ENCODE data around the gene LRRC28.
"Not testable (repeated sequence)": the region's sequence is repeated elsewhere in the genome, so short reads cannot be mapped to it uniquely, and the experiment has no call there.

LRRC28 gene

DNA sequence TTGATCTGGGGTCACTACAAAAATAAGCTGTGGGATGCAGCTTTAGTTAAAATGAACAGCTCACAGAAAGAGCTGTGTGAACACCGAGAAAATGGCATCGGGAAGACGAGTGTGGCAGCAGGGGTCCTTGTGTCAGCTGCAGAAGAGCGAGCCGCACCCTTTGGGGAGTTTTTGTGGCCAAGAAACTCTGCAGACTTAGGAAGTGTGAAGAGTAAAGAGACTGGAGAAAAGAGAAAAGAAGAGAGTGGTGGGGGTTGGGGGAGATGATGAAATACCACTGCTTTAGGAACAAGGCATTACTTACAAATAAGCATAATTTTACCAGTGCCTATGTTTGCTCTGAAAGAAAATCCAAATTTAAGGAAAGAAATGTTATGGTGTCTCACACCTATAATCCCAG lies 147.8 kb downstream of the LRRC28 start:
- no peak for DNase-seq (ENCODE audit: low spot score)

DNA sequence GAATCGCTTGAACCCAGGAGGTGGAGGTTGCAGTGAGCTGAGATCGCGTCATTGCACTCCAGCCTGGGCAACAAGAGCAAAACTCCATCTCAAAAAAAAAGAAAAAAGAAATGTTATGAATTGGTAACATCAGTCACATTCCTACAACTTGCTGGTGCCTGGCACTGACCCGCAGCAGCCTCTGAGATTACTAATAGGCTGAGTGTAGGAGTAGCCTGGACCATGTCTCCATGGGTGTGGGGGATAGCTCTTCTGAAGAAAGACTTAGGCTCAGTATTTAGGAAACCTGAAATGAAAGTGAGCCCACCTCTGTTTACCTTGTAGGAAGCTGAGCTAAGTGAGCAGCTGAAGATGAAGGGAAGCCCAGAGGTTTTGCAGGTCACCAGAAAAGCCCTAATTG lies 148.3 kb downstream of the LRRC28 start:
- DNase-seq (ENCODE audit: low spot score): no peak

DNA sequence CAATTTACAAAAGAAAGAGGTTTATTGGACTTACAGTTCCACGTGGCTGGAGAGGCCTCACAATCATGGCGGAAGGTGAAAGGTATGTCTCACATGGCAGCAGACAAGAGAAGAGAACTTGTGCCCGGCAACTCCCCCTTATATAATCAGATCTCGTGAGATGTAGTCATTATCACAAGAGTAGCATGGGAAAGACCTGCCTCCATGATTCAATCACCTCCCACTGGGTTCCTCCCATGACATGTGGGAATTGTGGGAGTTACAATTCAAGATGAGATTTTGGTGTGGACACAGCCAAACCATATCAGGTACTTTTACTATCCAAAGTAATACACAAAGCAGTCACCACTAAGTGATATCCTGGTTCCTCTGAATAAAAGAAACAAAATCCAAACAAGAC lies 149.9 kb downstream of the LRRC28 start:
- DNase-seq (ENCODE audit: low spot score): not testable (repeated sequence)

DNA sequence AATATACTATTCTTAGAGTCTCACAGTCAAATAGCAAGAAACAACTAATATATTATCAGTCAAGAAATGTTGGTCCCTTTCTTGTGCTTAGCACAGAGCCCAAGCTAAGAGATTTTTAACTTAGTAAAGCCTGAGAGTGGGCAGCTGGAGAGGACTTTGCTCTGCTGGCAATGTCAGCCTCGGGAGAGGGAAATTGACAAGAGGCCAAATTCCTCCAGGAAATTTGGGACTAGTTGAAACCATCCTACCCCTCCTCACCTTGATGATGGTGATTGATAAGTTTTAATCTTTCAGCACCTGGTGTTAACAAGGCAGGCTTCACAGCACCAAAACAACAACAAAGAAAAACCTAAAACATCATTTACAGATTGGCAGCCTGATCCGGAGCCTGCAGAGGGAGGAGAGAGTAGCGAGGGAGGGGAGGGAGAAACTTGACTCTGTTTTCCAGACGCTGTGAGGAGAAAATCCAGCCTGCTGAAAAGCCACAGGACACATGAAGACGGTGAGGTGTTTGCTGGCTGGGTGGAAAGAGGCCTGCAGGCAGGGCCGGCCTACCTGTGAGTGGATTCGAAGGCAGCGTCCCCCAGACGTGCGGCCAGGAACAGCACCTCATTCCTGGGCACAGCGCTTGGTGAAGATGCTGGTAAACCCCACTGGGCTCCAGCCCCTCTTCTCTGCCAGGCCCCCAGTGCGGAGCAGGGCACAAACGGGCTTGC lies 150.9 kb downstream of the LRRC28 start:
- no peak for DNase-seq (ENCODE audit: low spot score)

DNA sequence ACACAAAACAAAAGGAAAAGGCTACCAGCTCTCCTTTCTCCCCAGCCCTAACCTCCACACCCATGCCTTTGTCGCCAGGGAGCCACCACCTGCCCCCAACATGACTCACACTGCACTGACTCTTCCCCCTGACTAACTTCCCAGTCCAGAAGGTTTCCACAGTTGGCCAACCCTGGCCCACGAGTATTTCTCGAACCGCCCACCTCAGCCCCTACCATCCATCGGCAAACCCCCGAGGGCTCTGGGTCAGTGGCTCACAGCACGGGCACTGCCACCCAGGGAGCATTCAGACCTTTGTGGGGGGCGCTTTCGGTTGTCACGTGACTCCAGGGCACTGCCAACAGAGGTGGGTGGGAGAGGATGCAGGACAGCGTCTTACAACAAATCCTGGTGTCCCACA lies 152.3 kb downstream of the LRRC28 start:
- DNase-seq (ENCODE audit: low spot score): no peak

DNA sequence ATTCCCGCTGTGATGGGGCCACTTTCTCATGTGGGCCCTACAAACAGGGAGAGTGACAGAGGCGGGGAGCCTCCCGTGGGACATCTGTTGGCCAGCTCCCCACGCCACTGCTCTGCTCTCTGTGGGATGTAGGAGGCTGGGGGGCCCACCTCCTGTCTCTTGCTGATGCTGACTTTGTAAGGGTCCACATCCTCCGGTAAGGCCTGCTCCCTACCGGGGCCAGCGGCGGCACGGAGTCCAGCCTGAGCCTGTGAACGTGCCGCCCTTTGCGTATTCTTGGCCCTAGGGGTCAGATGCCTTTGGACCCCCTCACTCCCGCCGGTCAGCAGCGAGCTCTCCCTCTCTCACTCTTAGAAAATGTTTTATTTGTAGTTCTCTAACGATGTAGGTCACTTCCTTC lies 153.2 kb downstream of the LRRC28 start:
- DNase-seq (ENCODE audit: low spot score): no peak

DNA sequence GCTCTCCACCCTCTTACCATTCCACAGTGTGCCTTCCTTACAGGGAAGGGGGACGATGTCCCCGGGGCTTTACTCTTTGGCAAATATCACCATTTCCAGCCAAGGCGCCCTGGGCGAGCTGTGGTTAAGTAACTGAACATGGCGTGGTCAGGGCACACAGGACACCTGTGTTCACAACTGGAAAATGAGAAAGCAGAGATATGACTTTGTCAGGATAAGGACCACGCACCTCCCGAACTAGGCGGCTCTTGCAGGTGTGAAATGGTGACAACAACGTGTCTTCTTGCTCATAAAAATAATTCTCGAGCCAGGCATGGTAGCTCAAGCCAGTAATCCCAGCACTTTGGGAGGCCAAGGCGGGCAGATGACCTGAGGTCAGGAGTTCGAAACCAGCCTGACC lies 154.8 kb downstream of the LRRC28 start:
- no peak for DNase-seq (ENCODE audit: low spot score)

DNA sequence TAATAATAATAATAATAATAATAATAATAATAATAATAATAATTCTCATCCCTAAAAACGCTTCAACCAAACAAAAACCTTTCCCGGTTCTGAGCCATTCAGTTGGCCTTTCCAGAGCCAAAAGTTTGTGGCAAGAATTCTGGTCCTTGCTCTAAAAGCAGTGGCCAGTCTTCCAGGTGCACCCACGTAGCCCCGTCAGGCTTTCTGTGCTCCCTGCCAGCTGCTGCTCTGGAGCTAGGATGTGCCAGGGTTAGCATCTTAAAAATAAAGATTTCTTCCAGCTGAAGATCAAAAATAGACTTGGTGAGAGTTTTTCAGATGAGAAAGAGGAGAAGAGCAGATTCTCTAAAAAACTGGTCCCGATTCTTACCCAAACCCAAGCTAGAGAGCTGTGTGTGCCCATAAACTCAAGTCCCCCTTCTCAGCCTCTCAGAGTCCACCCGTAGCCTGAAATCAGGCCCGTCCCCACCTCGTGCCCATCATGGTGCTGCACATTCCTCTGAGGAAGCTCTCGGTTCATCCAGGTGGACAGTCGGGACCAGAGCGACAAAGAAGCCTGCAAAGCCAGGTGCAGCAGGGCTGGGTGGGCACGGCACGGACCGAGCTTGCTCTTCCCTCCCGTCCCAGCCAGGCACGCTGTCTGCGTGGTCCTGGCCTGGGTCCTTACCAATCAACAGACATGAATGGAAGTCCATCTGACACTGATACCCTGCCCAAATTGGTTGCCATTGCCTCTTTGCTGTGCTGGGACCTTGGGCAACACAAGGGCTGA lies 155.6 kb downstream of the LRRC28 start:
- no peak for DNase-seq (ENCODE audit: low spot score)

DNA sequence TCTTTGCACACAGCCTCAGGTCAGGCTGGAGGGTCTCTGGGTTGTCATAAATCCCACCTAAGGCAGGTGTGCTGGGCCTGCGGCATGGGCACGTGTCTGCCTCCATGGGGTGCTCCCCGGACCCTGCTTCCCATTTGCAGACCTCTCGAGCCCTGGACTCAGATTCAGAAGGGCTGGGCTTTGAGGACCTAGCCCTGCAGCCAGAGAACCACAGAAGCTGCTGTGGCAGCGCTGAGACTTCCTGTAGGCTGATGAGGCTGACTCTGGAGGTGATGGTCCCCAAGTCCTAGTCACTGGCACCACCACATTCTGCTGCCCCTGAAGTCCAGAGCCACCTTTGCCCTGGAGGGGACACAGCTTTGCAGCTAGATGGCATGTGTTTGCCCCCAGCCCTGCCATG lies 156.4 kb downstream of the LRRC28 start:
- no peak for DNase-seq (ENCODE audit: low spot score)

DNA sequence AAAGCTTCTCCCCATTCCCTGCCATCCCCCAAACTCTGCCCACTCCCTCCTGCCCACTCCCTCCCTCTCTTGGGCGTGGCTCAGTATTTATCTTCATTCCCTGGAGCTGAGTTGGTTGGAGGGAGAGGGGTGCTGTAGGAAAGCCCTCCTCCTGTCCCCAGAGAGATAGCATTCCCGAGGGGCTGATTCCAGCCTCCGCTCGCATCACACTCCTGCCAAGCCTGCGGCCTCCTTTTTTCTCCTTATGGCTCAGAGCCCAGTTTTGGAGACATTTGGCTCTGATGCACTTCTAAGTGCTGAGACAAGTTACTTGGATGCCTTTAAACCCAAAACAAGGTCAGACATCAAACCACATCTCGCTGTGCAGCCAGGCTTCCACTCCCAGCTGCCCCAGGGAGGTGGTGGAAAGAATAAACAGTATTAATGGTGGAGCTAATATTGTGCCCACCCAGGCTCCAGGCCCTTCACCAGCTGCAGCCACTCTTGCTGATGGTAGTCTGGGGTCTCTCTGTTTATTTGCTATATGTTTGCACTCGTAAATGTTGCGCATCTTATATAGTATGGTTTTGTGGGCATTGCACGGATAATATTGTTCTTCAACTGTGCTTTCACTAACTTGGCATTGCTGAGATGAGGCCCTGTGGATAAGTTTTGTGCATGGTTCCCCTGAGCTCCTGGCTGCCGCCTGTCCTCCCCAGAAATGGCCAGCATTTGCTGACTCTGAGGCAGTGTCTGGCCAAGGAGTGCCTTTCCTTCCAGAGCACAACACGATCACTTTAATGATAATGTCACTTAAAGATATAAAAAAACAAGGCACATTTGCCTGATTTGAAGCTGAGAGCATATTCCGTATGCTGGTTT lies 157.2 kb downstream of the LRRC28 start:
- no peak for DNase-seq (ENCODE audit: low spot score)

DNA sequence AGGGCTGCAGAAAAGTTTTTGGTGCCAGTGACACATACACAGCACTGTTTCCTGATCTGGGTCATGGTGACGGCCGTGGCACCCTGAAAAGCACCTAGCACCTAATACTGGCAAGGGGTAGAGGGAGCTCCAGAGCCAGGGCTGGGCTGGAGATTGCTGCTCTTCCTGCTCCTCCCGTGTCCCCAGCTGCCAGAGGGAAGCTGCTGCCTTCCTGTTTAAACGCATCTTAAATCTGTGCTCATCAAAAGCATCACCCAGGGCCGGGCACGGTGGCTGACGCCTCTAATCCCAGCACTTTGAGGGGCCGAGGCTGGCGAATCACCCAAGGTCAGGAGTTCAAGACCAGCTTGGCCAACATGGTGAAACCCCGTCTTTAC lies 157.8 kb downstream of the LRRC28 start:
- no peak for DNase-seq (ENCODE audit: low spot score)

DNA sequence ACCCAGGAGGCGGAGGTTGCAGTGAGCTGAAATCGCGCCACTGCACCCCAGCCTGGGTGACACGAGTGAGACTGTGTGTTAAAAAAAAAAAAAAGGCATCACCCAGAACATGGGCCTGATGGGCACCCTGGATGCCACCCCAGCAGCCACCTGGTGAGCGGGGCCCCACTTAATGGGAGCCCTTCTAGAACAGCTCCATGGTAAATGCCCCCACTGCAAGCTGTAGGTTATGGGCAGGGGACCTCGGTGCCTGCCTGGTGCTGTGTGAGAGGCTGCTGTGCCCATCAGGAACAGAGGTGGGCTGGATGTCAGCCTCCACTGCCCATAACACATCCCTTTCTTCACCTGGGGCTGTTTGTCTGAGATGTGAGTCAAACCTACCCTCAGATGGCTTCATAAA lies 158.3 kb downstream of the LRRC28 start:
- DNase-seq (ENCODE audit: low spot score): no peak

DNA sequence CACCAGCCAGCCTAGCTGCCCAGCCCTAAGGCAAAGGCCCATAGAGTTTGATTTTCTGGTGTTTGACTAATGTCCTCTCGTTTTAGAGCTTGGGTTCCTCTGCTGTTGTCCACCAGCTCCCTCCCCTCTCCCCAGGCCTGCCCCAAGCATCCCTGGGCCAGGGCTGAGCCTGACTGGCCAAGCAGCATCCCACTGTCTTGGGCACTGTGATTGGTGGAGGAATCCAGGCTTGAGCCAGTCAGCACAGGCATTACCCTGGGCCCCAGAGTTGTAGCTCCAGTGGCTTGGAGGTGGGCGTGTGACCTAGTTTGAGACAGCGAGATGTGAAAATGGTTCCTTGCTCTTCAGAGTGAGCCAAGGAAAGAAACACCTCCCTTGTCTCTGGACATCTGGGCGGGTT lies 159.2 kb downstream of the LRRC28 start:
- DNase-seq (ENCODE audit: low spot score): no peak

DNA sequence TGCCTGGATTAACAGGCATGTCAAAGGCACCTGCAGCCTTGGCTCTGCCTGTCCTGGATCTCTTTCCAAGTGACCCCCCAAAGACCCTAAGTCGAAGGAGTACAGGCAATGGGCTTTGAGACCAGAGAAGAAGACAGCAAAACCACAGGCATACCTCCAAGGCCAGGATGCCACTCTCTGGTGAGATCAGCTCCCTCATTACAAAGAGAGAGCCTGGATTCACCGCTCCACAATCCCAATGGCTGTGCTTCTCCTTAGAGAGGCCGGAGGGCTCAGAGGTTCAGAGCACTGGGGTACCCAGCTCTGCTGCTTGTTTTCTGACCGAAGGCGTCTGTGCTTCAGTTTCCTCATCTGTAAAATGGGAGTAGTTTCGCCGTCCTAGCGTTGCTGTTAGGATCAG lies 160.0 kb downstream of the LRRC28 start:
- no peak for DNase-seq (ENCODE audit: low spot score)

DNA sequence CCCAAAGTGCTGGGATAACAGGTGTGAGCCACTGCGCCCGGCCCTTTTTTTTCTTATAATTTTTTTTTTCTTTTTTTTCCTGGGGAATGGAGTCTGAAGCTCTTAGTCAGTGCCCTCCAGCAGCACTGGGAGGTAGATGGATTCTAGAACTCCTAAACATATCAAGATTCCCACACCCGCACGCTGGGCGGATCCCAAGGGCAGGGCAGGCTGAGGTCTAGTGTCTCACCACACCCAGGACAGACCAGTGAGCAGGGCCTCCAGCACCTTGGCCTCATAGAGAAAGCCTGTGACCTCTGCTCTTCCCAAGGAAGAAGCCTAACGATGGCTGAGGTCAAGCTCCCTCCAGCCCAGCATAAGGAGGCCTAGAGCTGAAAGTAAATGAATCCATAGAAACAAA lies 160.8 kb downstream of the LRRC28 start:
- DNase-seq (ENCODE audit: low spot score): no peak

DNA sequence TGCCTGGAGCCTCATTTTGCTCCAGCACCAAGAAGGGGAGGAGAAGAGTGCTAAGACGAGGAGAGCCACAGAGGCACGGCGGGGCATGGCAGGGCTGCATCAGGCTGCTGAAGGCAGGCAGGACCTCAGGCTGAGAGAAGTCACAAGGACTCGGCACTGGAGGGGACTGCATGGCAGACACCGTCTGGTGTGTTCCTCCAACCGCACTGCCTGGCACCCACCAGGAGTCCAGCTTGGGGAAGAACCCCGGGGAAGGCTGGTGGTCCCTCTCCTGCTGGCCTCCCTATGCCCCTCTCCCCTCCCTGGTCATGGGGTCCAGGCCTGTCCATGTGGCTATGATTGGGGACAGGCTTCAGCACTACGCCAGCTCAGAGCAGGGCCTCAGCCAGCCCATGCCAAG lies 161.3 kb downstream of the LRRC28 start:
- no peak for DNase-seq (ENCODE audit: low spot score)

DNA sequence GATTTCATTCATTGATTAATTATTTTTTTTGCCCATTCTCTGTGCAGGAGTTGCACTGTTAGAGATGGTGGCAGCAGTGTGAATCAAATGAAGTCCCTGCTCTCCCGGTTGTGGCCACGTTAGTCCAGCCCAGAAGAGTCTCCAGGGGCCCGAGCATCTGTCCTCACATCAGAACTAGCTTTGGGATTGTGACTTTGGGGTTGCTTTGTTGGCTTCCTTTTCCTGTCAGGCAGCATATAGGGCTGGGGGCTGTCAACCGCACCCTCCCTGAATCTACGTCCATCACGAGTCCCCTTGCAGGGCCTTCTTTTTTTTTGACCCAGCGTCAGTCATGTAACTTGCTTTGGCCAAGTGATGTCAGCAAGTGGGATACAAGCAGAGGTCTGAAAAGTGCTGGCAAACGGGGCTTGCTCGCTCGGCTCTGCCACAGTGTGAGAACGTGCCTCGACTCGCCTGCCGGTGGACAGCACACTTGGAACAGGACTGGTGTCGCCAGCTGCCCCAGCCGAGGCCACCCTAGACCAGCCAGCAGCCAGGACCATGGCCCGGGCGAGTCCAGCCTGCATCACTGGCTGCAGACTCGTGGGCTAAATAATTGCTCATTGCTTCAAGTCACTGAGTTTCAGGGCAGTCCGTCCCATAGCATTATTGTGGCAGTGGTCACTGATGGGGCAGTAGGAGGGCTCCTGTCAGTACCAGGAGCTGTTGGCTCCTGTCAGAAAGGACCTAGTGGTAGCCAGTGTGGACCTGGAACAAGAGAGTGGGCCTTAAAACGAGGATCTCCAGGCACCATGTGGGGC lies 162.9 kb downstream of the LRRC28 start:
- DNase-seq (ENCODE audit: low spot score): no peak

DNA sequence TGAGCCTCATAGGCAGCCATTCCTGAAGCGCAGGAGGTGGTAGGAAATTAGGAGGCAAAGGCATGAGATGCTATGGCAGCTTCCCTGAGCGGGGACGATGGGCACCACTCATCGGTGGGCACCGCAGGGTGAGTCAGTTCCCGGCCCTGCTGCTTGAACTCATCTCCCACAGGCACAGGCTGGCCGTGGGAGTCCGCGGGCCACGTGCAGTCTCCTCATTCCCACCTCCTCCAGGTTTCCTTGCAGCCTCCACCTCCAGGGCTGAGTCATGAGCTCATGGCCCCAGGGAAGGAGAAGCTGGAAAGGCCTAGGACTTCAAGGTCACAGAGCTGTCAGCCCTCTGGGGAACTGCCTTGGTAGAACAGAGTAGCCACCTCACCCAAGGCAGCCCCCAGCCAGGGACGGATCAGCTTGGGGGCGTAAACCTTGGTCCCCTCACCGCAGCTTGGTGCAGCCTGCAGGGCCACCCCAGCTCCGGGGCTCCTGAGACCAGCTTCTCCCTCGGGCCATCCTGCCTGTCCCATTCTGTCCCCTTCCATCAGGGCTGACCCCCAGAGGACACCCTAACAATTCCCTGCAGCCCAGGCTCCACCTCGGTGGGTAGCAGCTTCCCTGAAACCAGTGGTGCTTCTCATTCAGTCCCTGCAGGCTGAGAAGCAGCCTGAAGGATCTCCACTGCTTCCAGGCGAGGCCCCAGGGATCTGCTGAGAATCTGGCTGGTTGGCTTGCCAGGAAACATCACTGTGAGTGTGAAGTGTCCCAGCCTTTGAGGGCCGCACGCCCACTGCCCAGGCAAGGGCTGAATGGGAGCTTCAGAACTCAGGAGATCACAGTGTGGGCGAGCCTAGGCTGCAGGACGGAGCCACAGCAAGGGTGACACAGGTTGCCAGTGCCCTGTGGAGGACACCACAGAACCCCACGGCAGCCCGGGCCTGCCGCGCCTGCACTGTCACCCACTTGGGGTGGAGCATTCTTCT lies 163.8 kb downstream of the LRRC28 start:
- DNase-seq (ENCODE audit: low spot score): no peak

DNA sequence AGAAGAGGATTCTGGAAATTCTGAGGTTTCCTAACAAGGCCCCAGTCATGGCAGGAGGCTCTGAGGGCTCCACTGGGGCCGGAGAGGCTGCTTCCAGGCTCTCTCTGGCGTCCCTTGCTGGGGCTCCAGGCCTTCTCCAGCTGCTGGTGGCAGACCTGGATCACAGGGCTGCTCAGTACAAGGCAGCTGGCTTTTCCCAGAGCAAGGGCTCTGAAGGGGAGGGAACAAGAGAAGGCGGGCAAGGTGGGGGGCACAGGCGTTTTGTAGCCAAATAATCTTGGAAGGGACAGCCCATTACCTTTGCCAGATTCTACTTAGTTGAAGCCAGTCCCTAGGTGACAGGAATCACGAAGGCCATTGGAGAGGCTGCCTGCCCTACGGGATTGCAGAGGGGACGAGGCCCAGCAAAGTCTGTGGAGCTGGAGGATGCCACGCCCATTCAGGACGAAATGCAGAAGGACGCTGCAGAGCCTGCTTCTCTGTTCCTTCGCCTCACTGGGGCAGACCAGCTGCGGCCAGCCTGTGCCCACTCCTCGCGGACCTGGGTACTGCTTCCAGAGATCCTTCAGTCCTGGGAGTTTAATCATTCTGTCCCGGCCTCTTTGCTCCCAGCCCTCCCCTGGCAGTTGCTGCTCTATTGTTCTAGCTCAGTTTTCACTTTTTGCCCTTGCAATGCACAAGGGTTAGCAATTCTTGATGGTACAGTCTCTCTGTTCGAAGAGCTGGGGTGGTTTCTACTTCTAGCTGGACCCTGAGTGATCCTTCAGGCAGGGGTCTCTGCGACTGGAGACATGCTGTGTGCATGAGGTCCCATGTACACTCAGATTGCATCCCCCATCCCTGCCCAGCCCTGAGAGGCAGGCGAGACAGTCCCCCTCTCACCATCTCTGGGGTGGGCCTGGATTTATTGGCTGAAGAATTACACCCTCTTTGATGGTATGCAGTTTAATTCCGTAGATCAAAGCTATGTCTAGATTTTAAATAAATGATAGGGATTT lies 165.2 kb downstream of the LRRC28 start:
- no peak for DNase-seq (ENCODE audit: low spot score)

All from activated CD4-positive, alpha-beta T cell treated with anti-CD3 and anti-CD28 coated beads, Interleukin-2, Interleukin-4, amounts not matched to agents 100 ng/mL and 50 ng/mL, durations not matched to agents 16 hours and 8 hours (primary cell).